ENCODE measurements around the gene ATP2B3. TPM values are rescaled to one million over a fixed set of nuclear protein-coding genes. Genes with fewer than 3 reads are reported as not detected.

The ATP2B3 gene
- total RNA-seq, 4 donors from 2014 or later = 0.13 to 0.37 (median 0.31) TPM; not detected in 1

DNA sequence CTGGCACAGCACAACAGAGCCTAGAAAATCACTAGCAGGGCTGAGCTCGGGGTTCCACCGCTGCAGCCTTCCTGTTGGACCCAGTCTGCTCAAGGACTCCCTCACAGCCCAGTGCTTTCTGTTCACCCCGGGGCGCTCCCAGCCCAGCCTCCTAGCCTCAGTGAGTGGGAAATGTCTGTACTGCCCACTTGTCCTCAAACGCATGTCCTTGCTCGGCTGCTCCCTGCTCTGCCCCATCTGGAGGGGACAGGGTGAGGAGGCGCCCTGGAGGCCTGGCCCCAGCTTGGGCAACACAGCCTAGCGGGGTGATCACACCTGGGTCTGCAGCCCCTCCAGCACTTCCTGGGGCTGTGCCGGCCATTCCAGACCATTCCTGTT, 93.4 kb downstream of the ATP2B3 start:
- H3K27me3 ChIP-seq = peaks cover 8% of the 10 kb centered on the region
- H3K9me3 ChIP-seq = no peaks in the 10 kb centered on the region
- no peak overlapping the region for H3K27ac ChIP-seq
- WGBS, 2 donors (ENCODE audit: low coverage in 1 of 2) = 85% methylated on average over 5 of the region's 9 CpGs; no CpG with 5 or more reads in 1 of the 2 donors
- H3K4me3 ChIP-seq = no peak overlapping the region
- H3K4me1 ChIP-seq = peaks cover 0 to 13% (median 0%) of the 10 kb centered on the region in 3 donors
- no peak for ATAC-seq
- TF ChIP-seq POLR2AphosphoS5 (IDR thresholded peaks at IDR 0.05) (no peak), EP300 (IDR thresholded peaks at IDR 0.05) (no peak), POLR2A (IDR thresholded peaks at IDR 0.05) (no peak)
- TF ChIP-seq, protein P1, sequence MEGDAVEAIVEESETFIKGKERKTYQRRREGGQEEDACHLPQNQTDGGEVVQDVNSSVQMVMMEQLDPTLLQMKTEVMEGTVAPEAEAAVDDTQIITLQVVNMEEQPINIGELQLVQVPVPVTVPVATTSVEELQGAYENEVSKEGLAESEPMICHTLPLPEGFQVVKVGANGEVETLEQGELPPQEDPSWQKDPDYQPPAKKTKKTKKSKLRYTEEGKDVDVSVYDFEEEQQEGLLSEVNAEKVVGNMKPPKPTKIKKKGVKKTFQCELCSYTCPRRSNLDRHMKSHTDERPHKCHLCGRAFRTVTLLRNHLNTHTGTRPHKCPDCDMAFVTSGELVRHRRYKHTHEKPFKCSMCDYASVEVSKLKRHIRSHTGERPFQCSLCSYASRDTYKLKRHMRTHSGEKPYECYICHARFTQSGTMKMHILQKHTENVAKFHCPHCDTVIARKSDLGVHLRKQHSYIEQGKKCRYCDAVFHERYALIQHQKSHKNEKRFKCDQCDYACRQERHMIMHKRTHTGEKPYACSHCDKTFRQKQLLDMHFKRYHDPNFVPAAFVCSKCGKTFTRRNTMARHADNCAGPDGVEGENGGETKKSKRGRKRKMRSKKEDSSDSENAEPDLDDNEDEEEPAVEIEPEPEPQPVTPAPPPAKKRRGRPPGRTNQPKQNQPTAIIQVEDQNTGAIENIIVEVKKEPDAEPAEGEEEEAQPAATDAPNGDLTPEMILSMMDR (IDR thresholded peaks at IDR 0.05) = no peak
- no peaks in the 10 kb centered on the region for H3K36me3 ChIP-seq

DNA sequence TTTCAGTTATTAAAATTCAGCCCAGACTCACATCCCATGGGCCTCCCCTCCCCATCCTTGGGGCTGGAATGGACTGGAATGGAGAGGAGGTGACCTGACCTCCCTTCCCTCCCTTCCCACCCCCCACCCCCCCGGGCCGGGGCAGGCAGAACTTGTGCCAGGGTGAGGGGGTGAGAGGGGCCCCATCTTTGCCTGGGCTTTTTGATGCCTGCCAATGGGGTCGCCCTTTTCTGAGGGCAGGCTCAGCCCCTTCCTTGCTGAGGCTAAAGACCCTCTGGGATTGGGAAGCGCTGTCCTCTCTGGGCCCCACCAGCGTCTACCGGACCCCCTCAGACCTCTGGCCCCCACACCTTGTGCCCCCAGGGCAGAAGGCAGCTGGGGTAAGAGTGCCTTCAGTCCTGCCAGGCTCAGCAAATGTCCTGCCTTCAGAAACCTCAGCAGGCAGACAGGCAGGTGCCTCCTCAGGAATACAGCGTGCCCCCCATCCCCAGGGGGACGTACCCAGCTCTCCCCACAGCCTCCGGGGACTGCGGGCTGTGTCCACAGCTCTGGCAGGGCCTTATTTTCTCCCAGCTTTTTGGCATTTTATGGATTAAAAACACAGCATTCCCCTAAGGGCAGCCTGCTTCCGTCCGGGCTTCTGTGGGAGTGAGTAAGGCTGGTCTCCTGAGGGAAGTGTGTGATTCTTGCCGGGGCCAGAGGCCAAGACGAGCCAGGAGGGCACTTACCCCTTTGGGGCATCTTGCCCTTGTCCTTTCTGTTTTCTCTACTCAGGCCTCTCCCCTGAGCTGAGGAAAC, 94.1 kb downstream of the ATP2B3 start:
- no CpG with 5 or more reads among the region's 14 CpGs for WGBS, 2 donors (ENCODE audit: low coverage in 1 of 2)
- Histone ChIP-seq H3K27ac (no peak overlapping the region), H3K9me3 (no peaks in the 10 kb centered on the region), H3K4me1 (peaks cover 0 to 13% (median 0%) of the 10 kb centered on the region in 3 donors), H3K36me3 (no peaks in the 10 kb centered on the region), H3K27me3 (peaks cover 15% of the 10 kb centered on the region), H3K4me3 (no peak overlapping the region)
- ATAC-seq = no peak
- TF ChIP-seq POLR2AphosphoS5 (IDR thresholded peaks at IDR 0.05) (no peak), EP300 (IDR thresholded peaks at IDR 0.05) (no peak), POLR2A (IDR thresholded peaks at IDR 0.05) (no peak)
- TF ChIP-seq, protein P1 (IDR thresholded peaks at IDR 0.05) = no peak

DNA sequence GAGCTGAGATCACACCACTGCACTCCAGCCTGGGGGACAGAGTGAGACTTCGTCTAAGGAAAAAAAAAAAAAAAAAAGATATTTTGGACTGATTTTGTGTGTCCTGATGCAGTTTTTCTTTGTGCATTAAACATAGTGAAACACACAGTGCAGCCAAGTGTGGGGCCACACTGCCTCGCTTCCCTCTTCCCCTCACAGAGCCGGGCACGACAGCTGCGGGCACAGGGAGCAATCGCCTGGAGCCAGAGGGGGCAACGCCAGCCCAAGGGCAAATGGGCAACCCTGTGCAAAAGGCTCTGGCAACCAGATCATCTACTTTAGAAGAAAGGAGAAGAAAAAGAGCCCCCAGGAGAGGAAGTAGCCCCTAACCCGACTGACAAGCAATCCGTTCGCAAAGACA, 95.0 kb downstream of the ATP2B3 start:
- Histone ChIP-seq H3K9me3 (no peaks in the 10 kb centered on the region), H3K4me3 (no peak overlapping the region), H3K27me3 (peaks cover 22% of the 10 kb centered on the region), H3K4me1 (peaks cover 0 to 13% (median 0%) of the 10 kb centered on the region in 3 donors), H3K36me3 (no peaks in the 10 kb centered on the region), H3K27ac (no peak overlapping the region)
- no peak for TF ChIP-seq EP300 (IDR thresholded peaks at IDR 0.05)
- TF ChIP-seq, protein P1 (IDR thresholded peaks at IDR 0.05) = no peak
- no peak for TF ChIP-seq POLR2A (IDR thresholded peaks at IDR 0.05)
- no peak for TF ChIP-seq POLR2AphosphoS5 (IDR thresholded peaks at IDR 0.05)
- WGBS, 2 donors (ENCODE audit: low coverage in 1 of 2) = 82% methylated on average over 4 of the region's 10 CpGs; no CpG with 5 or more reads in 1 of the 2 donors
- no peak for ATAC-seq

DNA sequence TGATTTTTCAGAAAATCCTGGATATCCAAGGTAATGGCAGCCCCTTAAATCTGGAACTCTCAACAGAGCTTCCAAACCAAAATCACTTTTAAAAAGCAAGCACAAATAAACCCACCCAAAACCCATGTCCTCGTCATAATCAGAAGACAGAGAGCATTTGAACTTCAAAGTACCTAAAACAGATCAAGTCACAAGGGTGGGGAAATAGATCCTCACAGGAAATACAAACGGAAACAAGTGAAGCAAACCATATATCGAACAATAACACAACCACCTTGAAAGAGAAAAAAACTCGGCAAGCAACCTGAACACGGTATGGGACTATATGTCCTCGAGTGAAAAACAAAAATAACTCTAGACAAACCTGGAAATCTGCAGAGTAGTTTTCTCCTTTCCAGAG, 97.4 kb downstream of the ATP2B3 start:
- peaks cover 22% of the 10 kb centered on the region for H3K27me3 ChIP-seq
- H3K9me3 ChIP-seq = no peaks in the 10 kb centered on the region
- H3K4me1 ChIP-seq = peaks cover 0 to 9% (median 0%) of the 10 kb centered on the region in 3 donors
- no peak overlapping the region for H3K27ac ChIP-seq
- WGBS, 2 donors (ENCODE audit: low coverage in 1 of 2) = 65 to 80% methylated on average over 3 to 6 of the region's 6 CpGs
- ATAC-seq = no peak
- no peak for TF ChIP-seq EP300 (IDR thresholded peaks at IDR 0.05)
- no peak for TF ChIP-seq POLR2AphosphoS5 (IDR thresholded peaks at IDR 0.05)
- TF ChIP-seq, protein P1 (IDR thresholded peaks at IDR 0.05) = no peak
- no peak for TF ChIP-seq POLR2A (IDR thresholded peaks at IDR 0.05)
- no peak overlapping the region for H3K4me3 ChIP-seq
- H3K36me3 ChIP-seq = no peaks in the 10 kb centered on the region

DNA sequence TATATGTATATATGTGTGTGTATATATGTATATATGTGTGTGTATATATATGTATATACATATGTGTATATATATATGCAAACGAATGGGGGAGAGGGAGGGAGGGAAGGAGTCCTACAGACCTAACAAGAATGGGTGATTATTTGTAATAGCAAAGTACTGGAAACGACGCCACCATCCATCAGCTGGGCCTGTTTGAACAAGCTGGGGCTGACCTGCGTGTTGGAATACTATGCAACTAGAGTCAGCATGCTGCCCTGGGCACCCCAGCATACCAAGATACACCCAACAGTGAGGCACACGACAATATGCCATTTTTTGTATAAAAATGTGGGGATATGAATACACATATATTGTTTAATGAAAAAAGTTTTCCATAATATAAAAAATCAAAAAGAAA, 103.1 kb downstream of the ATP2B3 start:
- no peaks in the 10 kb centered on the region for H3K9me3 ChIP-seq
- no peak overlapping the region for H3K4me3 ChIP-seq
- no peak overlapping the region for H3K27ac ChIP-seq
- H3K27me3 ChIP-seq = peaks cover 16% of the 10 kb centered on the region
- no peak for TF ChIP-seq EP300 (IDR thresholded peaks at IDR 0.05)
- no peak for TF ChIP-seq POLR2A (IDR thresholded peaks at IDR 0.05)
- TF ChIP-seq POLR2AphosphoS5 (IDR thresholded peaks at IDR 0.05) = no peak
- TF ChIP-seq, protein P1 (IDR thresholded peaks at IDR 0.05) = no peak
- WGBS, 2 donors (ENCODE audit: low coverage in 1 of 2) = 70 to 76% methylated on average over 4 to 5 of the region's 5 CpGs
- no peak for ATAC-seq
- H3K4me1 ChIP-seq = no peaks in the 10 kb centered on the region
- H3K36me3 ChIP-seq = no peaks in the 10 kb centered on the region
